Colonic mucosa (tissue), 4 donors: ENCODE data around the gene SLC46A3. TPM values are rescaled to one million over a fixed set of nuclear protein-coding genes. Genes with fewer than 3 reads are reported as not detected.

Source experiments
- DNase-seq: peaks from one replicate; pipeline ENCODE4 v3.0.0-alpha.2; 2020
- H3K27ac ChIP-seq: fragments of 200-600 bp; one replicate; pipeline ENCODE4 v1.8.0; 2021
- H3K27me3 ChIP-seq: fragments of 200-600 bp; one replicate; pipeline ENCODE4 v1.8.0; 2021
- H3K36me3 ChIP-seq: fragments of 200-600 bp; one replicate; pipeline ENCODE4 v1.8.0; 2021
- H3K4me1 ChIP-seq: fragments of 200-600 bp; one replicate; pipeline ENCODE4 v1.8.0; 2021; ENCODE audit warnings: mild to moderate bottlenecking
- H3K4me3 ChIP-seq: fragments of 200-600 bp; one replicate; pipeline ENCODE4 v1.8.0; 2021
- H3K9ac ChIP-seq, 2 donors: one replicate each; pipeline ENCODE4 v1.7.0; 2013; ENCODE audit warnings: control low read depth in 2 of 2, low read depth in 2 of 2, low read length in 2 of 2
- H3K9me3 ChIP-seq: fragments of 200-600 bp; one replicate; pipeline ENCODE4 v1.8.0; 2021
- CTCF ChIP-seq: fragments of 200-600 bp; IDR thresholded peaks from one replicate; pipeline ENCODE4 v1.8.0; 2022; ENCODE audit warnings: antibody characterized with exemption, mild to moderate bottlenecking
- intact Hi-C: fragments of 100-400 bp; cut with DNase I; formaldehyde crosslinking; loops from one replicate; pipeline ENCODE4 v1.14.1; 2022
- total RNA-seq, 2 donors: library from RNA; stranded (reverse); fragmentation: NEBNext Ultra II Directional in 1 of 2; extraction: Animal tissue kit (Norgen Biotek cat#: 25700) in 1 of 2; gene quantifications; one replicate each; pipeline ENCODE4 v1.2.1, GENCODE V29; 2021
- donor health status: healthy.
- donor health status: DM: no; HTN: no; CAD: no.
- donor health status: DM: no; HTN: no; CAD: no.

Gene SLC46A3
- total RNA-seq, 2 donors from 2014 or later, result 30.5 to 45.8 TPM

- intact Hi-C loops, result no loop called here
These were observed 59.2 kb downstream of the SLC46A3 start for GRCh38 chr13:28659621-28659970.

DNA sequence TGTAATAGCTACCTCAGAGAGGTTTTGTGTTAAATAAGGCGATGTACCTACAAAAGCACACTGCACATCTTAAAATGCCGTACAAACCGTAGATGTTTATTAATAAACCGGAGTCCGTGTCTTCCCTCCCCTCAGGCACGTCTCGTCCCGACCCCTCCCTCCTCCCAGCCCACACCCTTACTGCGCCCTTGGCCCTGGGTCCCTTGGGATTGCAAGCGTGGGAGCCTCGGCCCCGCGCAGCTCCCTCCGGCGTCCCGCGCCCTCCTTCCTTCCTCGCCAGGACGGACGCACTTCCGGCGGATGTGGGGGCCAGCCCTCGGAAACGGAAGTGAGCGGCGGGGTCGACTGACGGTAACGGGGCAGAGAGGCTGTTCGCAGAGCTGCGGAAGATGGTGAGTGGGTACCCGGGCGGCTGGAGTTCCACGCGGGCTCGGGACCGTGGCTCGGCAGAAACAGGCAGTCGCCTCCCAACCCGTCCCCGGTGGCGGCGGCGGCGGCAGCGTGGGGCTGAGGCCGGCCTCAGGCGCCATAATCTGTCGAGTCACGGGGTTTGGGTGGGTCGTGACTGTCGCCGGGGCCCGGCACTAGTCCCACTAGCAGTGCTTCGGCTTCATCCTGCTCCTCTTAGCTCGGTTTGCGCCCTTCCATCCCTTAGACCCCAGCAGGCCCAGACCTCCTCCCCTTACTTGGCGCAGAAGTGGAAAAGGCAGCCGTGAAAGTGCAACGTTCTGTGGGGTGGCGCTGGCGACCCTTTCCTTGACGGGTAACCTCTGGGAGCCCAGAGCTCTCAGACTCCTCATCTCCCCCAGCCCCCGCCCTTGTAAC lies 59.8 kb downstream of the SLC46A3 start, which contains the start of gene POMP:
Gene POMP, plus strand, starts transcription at position 335 of the 825 bp plus-strand sequence. Its CDS starts 55 bp downstream, at position 390.
- Histone ChIP-seq H3K27me3 (no peaks in the 10 kb centered on the region), H3K36me3 (peaks cover 16% of the 10 kb centered on the region), H3K9ac (peak within 1 kb of the TSS; percentile 80 to 88), H3K4me1 (peaks cover 12% of the 10 kb centered on the region), H3K9me3 (no peaks in the 10 kb centered on the region), H3K4me3 (peak within 1 kb of the TSS; percentile 94), H3K27ac (peak within 1 kb of the TSS; percentile 91)
- intact Hi-C loops, result no loop called here
- peak; percentile 95 for DNase-seq
- TF ChIP-seq CTCF, result no peak

More at GRCh38 chr13:28659621-28659970, 59.2 kb downstream of the SLC46A3 start:
- no peak for DNase-seq
- no peak for TF ChIP-seq CTCF
- Histone ChIP-seq H3K27me3 (no peaks in the 10 kb centered on the region), H3K9ac (peak overlapping the region; percentile 80 to 88), H3K4me1 (peaks cover 12% of the 10 kb centered on the region), H3K36me3 (peaks cover 17% of the 10 kb centered on the region), H3K4me3 (peak overlapping the region; percentile 94), H3K9me3 (no peaks in the 10 kb centered on the region), H3K27ac (peak overlapping the region; percentile 91)

DNA sequence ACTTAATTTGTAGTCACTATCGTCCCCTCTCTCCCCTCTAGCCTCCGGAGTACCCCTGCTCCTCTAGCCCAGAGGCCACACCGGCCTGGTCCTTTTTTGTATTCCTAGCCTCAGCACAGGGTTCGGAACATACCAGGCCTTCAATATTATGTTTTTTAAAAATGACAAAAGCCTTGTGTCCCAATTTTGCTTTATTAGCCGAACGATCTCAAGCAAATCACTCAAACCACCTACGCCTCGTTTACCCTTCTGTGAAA lies 60.3 kb downstream of the SLC46A3 start:
- Histone ChIP-seq H3K27ac (peak overlapping the region; percentile 91), H3K4me1 (peaks cover 12% of the 10 kb centered on the region), H3K9ac (peak overlapping the region; percentile 80 to 88), H3K27me3 (no peaks in the 10 kb centered on the region), H3K36me3 (peaks cover 11% of the 10 kb centered on the region), H3K4me3 (peak overlapping the region; percentile 94), H3K9me3 (no peaks in the 10 kb centered on the region)
- intact Hi-C loops, result no loop called here
- TF ChIP-seq CTCF, result no peak
- DNase-seq, result peak; percentile 22

GRCh38 chr13:28657784-28658538 lies 60.8 kb downstream of the SLC46A3 start:
- no peak for DNase-seq
- intact Hi-C loops, result no loop called here
- no peaks in the 10 kb centered on the region for H3K9me3 ChIP-seq
- H3K4me3 ChIP-seq, result peak overlapping the region; percentile 94
- peaks cover 12% of the 10 kb centered on the region for H3K4me1 ChIP-seq
- H3K9ac ChIP-seq, result peak overlapping the region; percentile 80 to 88
- H3K36me3 ChIP-seq, result peaks cover 6% of the 10 kb centered on the region
- peak overlapping the region; percentile 91 for H3K27ac ChIP-seq
- no peak for TF ChIP-seq CTCF
- H3K27me3 ChIP-seq, result no peaks in the 10 kb centered on the region

GRCh38 chr13:28655561-28655960 lies 63.2 kb downstream of the SLC46A3 start:
- H3K4me1 ChIP-seq, result peaks cover 4% of the 10 kb centered on the region
- no peak overlapping the region for H3K27ac ChIP-seq
- no peak overlapping the region for H3K9ac ChIP-seq
- H3K36me3 ChIP-seq, result no peaks in the 10 kb centered on the region
- TF ChIP-seq CTCF, result no peak
- H3K9me3 ChIP-seq, result no peaks in the 10 kb centered on the region
- DNase-seq, result no peak
- no peak overlapping the region for H3K4me3 ChIP-seq
- no peaks in the 10 kb centered on the region for H3K27me3 ChIP-seq
- intact Hi-C loops, result no loop called here
